HG02588 (cell line): ENCODE measurements around the gene SLC39A9.
"Not testable (repeated sequence)": the region's sequence is repeated elsewhere in the genome, so short reads cannot be mapped to it uniquely, and the experiment has no call there.

Experiments
- ATAC-seq: cut with Tn5 transposase; IDR thresholded peaks from one replicate; pipeline ENCODE4 v1.9.1; 2021; ENCODE audit warnings: mild to moderate bottlenecking, moderate library complexity; ENCODE audit not compliant: unreplicated experiment

SLC39A9 gene

DNA sequence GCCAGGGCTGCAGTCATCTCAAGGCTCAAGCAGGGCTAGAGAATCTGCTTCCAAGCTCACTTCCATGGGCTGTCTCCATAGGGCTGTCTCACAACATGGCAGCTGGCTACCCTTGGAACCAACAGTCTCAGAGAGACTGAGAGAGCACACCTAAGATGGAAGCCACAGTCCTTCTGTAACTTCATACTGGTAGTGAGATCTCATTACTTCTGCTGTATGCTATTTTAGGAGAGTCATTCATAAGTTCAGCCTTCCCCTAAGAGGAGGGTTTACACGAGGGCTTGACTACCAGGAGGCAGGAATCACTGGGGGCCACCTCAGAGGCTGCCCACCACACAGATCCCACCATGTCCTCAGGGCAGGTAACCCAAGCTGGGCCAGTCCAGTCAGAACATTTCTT is 30.1 kb upstream of the SLC39A9 start:
- ATAC-seq: no peak

DNA sequence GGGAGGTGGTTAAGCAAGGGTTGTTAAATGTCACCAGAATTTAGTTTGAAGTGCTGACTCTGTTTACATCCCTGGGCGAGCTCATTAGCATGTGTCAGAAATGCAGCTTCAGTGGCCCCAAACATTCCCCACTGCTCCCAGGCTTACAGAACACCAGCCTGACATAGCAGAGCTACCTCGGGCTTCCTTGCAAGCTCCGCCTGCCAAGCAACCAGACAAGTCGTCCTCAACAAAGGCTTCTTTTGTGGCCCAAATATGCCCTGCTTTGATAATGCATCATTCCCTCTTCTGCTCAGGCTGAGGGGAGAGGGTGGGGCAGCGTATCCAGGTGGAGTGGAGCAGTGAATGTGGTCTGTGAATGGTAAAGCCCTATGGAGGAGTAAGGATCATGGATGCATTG is 28.4 kb upstream of the SLC39A9 start:
- ATAC-seq: no peak

DNA sequence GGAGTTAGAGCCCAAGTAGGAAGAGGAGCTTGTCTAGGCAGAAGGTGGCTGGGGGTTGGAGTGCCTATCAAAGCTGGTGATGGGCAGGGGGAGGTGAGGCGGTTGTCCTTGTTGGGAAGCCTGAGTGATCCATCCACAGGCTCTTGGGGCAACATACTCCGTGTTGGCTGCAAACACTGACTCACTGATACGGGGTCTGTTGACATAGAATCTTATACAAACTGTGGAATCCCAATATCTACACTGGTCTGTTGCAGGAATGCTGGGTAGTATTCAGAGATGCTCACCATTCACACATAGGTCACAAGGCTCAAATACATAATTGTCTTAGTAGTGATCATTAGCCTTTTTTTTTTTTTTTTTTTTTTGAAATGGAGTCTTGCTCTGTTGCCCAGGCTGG is 26.3 kb upstream of the SLC39A9 start:
- ATAC-seq: no peak

DNA sequence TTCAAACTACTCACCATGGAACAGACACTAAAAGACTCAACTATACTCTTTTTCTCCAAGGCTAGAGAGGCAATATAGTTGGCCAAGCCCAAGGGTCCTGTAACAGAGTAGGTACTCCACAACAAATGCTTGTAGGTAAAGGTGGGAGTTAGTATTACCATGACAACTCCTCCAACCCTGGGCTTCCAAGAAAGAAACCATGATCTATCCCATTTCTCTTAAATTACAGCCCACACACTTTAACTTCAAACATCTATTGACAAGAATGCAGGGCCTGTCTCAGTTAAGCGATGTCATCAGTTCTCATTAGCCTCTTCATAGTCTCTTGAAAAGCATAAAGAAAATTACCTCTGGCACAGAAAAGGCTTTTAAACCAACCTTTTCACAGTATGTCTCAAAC is 25.4 kb upstream of the SLC39A9 start:
- no peak for ATAC-seq

DNA sequence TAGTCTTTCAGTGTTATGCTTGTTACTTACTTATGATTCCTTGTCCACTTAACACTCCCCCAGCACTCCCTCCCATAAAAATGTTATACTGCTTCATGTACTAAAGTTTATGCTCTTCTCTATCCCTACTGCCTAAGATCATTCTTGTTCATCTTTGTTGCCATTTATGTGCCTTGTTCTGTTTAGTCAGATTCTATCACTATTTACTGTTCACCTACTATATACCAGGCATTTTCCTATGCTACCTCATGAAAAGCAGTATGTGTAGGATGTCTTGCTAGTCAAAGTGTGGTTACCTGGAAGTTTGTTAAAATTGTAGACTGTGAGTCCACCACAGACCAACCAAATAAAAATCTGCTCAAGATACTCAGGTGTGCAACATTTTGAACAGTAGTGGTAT is 24.3 kb upstream of the SLC39A9 start:
- no peak for ATAC-seq

DNA sequence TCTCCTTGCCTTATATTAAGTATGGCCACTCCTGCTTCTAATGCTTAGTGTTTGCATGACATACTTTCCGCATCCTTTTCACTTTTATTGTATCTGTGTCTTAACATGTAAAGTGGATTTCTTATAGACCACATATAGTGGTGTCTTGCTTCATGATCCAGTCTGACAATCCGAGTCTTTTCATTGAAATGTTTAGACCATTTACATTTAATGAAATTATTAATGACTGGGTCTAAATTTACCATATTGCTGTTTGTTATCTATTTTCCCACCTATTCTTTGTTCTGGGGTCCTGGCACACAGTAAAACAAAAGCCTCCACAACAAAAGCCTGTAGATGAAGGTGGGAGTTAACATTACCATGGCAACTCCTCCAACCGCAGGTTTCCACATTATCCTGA is 23.3 kb upstream of the SLC39A9 start:
- no peak for ATAC-seq

DNA sequence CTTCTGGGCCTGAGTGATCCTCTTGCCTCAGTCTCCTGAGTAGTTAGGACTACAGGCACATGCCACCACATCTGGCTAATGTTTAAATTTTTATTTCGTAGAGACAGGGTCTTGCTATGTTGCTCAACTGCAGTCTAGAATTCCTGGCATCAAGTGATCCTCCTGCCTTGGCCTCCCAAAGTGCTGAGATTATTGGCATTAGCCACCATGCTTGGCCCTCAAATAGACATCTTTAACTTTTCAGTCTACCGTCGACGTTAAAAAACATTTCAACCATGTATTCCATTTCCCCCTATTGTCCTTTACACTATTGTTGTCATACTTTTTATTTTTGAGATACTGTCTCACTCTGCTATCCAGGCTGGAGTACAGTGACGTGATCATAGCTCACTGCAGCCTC is 22.8 kb upstream of the SLC39A9 start:
- no peak for ATAC-seq

DNA sequence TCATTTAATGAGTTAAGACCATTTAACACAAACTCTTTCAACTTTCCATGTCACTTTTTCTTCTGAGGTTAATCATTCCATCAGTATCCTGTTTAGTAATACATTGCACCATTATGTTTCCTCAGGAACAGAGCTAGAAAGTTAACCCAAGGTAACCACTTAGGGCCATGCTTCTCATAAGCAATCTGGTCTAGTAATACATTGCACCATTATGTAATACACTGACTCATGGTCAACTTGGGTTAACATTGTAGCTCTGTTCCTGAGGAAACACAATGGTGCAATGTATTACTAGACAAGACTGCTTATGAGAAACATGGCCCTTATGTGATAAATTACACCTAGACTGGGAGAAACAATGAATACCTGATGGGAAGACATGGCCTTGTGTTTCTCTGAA is 22.1 kb upstream of the SLC39A9 start:
- no peak for ATAC-seq

DNA sequence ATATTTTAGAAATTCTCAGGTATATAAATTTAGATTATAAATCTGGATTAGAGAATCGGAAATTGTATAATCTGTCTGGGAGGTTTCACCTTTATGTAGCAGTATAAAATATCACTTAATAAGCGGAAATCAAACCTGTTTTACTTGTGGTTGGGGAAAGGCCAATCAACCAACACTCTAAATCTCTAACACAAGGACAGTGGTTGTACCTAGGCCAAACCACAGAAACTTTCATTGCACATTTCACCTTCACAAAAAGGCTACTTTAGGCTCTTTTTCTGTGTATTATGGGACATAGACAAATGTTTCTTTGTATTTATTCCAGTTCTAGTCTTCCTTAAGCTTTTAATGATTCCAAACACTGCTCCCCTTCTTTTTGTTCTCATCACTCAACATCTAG is 20.2 kb upstream of the SLC39A9 start:
- ATAC-seq: no peak

DNA sequence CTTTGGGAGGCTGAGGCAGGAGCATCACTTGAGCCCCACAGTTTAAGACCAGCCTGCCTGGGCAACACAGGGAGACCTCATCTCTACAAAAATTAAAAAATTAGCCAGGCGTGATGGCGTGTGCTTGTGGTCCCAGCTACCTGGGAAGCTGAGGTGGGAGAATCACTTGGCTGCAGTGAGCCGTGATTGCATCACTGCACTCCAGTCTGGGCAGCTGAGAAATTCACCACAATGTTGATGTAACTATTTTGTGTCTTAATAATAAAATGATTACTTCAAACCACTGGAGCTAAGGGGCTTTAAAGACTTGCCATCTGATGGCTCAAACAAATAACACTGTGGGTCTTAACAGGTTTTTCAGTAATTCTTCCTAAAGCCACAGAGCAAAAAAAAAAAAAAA is 11.2 kb upstream of the SLC39A9 start:
- ATAC-seq: no peak

DNA sequence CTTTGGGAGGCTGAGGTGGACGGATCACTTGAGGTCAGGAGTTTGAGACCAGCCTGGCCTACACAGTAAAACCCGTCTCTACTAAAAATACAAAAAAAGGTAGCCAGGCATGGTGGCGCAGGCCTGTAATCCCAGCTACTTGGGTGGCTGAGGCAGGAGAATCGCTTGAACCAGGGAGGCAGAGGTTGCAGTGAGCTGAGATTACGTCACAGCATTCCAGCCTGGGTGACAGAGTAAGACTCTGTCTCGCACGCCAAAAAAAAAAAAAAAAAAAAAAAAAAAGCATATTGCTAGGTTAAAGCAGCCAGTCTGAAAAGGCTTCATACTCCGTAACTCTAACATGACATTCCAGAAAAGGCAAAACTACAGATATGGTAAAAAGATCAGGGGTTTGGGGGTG is 7.1 kb upstream of the SLC39A9 start:
- not testable (repeated sequence) for ATAC-seq

DNA sequence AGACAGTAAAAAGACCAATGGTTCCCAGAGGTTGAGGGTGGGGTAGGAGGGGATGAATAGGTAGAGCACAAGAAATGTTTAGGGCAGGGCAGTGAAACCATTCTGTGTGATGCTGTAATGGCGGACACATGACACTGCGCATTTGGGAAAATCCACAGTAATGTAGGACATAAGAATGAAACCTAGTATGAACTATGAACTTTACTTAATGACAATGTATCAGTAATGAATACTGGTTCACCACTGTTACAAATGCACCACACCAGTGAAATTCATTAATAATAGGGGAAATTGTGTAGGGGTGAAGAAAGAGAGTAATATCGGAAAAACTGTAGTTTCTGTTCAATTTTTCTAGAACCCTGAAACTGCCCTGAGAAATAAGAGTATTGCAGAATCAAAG is 6.0 kb upstream of the SLC39A9 start:
- ATAC-seq: no peak

DNA sequence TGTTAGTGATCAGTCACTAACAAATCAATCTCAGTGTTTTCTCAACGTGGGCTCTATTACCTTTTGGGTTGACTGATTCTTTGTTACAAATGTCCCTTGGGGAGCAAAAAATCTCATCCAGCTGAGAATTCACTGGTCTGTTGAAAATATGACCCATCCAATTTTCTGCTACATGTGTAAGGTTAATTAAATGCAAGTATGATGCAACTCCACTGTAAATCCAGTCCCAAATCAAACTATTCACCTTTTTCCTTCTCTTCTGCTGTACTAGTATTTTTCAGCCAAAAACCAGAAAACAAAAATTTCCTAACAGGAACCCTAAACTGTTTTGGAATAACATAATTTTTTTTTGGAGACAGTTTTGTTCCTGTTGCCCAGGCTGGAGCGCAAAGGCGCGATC is 2.6 kb upstream of the SLC39A9 start:
- ATAC-seq: no peak

DNA sequence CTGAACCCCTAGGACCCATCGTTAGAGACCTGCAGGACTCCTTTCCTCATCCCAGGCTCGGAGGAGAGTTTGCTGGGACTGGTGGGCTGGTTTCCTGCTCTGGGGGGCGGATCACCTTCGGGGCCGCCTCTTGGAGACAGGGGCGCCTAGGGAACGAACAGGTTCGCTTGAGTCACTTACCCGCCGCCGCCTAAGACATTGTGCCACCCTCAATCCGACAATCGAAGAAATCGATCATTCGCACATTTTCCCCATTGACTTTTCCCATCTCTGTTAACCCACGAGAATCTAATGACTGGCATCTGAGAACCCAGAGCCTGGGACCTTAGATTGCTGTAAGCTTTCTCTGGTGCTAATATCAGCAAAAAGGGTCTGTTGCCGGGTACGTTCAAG is 322 bp downstream of the SLC39A9 start:
- peak; percentile 17 for ATAC-seq

DNA sequence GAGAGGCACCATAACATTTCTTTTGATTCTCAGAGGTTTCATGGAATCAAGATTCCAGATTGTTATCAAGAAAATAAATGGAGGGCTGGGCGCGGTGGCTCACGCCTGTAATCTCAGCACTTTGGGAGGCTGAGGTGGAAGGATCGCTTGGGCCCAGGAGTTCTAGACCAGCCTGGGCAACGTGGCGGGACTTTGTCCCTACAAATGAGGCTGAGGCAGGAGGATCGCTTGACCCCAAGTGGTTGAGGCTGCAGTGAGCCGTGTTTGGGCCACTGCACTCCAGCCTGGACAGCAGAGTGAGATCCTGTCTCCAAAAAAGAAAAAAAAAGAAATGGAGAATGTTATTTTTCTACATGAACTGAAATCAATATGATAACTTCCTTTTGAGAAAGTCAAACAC is 1.3 kb downstream of the SLC39A9 start:
- no peak for ATAC-seq

DNA sequence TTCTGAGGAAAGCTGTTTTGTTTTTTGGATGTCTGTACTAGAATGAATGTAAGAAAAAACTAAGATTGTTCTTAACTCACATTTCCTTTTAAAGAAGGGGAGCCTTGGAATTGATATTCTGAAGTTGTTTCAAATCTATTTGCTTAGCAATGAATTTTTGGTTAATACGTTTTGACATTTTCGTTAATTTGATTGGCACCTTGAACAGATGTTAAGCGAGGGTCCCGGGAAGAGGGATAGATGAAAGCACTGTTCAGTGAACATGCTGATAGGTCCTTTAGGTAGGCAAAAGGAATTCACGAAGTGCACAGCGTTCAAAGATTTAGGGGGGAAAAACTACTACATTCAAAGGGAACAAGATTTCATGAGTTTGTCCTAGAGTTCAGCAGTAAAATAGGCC is 1.7 kb downstream of the SLC39A9 start:
- ATAC-seq: no peak

DNA sequence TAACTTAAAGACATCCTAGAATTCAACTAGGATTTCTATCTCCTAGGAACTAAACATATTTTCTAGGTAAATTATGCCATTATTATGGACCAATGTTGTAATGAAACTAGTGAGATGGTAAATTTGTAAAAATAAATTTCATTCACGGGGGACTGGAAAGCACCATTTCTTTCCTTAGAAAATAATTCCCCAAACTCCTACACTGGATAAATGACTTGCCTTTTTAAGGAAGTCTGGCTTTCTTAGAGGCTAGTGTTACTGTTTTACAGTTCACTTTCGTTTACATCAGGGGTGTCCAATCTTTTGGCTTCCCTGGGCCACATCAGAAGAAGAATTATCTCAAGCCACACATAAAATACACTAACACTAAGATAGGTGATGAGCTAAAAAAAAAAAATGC is 3.3 kb downstream of the SLC39A9 start:
- no peak for ATAC-seq

DNA sequence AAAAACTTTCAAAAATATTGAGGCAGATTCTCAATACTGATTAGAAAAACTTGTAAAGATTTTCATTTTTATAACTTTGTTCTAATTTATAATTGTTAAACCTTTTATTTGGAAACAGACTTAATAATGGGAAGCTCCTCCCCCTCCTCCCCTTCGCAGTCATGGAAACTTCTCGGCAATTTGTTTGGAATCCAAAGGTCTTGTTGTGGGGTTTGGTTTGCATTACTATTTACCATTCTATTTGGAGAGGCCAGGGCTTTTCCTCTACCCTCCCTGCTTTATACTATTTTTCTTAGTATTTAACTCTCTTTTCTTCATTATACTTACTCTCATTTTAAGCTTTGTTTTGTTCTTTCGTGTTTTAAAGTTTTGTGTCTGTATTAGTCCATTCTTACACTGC is 6.0 kb downstream of the SLC39A9 start:
- ATAC-seq: no peak

DNA sequence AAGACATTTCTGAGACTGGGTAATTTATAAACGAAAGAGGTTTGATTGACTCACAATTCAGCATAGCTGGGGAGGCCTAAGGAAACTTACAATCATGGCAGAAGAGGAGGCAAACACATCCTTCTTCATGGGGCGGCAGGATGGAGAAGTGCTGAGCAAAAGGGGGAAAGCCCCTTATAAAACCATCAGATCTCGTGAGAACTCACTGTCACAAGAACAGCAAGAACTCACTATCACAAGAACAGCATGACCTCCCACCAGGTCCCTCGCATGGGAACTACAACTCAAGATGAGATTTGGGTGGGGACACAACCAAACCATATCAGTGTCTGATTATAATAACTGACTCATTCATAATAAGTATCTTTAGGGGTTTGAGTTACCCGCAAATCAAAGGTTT is 6.4 kb downstream of the SLC39A9 start:
- ATAC-seq: no peak

DNA sequence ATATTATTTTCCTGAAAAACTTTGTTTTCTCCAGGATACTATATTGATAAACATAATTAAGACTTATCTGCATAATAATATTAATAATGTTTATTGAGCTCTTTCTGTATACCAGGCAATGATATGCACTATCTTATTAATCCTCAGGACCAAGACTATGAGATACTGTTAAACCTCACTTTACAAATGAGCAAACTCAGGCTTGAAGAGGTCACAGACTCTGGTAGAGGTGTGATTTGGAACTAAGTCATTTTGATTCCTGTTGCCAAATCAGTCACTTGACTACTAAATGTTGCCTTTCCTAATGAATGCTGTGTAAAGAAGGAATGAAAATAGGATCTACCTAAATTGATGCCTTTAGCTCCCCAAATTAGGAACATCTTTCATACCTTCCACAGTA is 7.3 kb downstream of the SLC39A9 start:
- no peak for ATAC-seq

DNA sequence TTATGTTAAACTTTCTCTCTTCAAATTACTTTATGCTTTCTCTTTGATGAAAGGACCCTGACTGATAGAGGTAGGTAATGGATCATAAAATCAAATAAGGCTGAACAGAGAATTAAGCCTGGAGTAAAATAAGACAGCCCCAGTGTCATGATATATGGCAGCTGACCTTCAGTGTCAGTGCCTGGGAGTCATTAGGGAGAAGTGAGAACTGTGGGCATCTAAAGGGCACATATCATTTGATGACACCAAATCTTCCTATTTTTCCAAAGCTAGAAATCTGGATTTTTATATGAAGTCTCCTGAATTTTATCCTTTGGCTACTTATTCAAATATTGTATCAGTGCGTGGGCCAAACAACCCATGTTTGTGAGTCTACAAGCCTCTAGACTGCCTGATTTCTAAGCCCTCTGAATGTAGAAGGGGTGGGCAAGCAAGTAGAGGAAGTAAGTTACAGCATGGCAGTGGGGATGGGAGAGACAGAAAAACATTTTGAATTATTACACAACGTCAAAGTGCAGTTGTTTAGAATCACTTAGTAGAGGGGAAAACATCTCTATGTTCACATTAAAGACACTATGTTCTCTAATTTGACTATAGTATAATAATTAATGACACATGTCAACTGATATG is 10.0 kb downstream of the SLC39A9 start:
- ATAC-seq: no peak

DNA sequence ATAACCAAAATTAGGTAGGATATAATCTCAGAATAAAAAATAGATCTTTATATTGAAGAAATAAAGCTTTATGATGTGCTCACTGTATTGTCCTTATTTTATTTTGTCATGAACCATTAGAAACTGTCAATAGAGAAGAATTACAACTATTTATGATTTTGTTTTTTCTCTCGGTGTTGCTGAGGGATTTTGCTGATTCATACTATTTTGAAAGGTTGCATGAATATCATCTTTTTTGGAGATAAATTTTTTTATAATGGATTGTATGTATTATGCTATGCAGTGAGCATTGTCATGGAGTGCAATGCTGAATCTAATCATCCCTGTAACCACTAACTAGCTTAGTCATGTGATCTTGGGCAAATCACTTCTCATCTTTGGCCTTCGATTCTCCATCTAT is 15.0 kb downstream of the SLC39A9 start:
- ATAC-seq: no peak

DNA sequence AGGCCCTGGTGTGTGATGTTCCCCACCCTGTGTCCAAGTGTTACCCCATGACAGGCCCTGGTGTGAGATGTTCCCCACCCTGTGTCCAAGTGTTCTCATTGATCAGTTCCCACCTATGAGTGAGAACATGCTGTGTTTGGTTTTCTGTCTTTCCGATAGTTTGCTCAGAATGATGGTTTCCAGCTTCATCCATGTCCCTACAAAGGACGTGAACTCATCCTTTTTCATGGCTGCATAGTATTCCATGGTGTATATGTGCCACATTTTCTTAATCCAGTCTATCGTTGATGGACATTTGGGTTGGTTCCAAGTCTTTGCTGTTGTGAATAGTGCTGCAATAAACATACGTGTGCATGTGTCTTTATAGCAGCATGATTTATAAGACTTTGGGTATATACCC is 17.6 kb downstream of the SLC39A9 start:
- ATAC-seq: not testable (repeated sequence)

DNA sequence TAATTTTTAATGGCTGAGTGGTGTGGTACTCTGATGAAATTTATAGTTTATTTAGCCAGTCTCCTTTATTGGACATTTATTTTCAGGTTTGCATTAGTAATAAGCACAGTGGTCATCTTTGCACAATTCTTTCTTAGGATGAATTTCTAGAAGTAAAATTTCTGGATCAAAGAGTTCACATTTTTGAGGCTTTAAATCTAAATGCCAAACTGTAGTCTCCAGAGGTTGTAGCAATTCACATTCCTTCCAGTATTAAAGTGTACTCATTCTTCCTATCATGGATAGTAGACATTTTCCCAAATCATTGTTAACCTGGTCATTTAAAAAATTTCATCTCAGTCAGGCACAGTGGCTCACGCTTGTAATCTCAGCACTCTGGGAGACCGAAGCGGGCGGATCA is 24.8 kb downstream of the SLC39A9 start:
- no peak for ATAC-seq
